GM12873 (cell line): ENCODE data around the gene RAB10.

Experiments
- TF ChIP-seq, protein P1 (sequence below): IDR thresholded peaks from 2 replicates; pipeline ENCODE4 v1.5.1; 2012; ENCODE audit warnings: low read depth, mild to moderate bottlenecking, moderate library complexity, low read length, control low read depth; ENCODE audit not compliant: insufficient read depth; ENCODE audit errors: missing control alignments

Gene RAB10

DNA sequence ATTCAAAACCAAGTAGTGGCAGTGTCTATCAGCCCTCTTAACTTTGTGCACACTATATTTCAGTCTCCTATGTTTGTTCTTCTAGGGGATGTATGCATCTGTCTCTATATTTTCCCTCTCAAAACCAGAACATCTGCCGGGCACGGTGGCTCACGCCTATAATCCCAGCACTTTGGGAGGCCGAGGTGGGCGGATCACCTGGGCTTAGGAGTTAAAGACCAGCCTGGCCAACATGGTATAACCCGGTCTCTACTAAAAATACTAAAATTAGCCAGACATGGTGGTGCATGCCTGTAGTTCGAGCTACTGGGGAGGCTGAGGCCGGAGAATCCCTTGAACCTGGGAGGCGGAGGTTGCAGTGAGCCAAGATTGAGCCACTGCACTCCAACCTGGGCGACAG, 129.1 kb downstream of the RAB10 start:
- TF ChIP-seq, protein P1, sequence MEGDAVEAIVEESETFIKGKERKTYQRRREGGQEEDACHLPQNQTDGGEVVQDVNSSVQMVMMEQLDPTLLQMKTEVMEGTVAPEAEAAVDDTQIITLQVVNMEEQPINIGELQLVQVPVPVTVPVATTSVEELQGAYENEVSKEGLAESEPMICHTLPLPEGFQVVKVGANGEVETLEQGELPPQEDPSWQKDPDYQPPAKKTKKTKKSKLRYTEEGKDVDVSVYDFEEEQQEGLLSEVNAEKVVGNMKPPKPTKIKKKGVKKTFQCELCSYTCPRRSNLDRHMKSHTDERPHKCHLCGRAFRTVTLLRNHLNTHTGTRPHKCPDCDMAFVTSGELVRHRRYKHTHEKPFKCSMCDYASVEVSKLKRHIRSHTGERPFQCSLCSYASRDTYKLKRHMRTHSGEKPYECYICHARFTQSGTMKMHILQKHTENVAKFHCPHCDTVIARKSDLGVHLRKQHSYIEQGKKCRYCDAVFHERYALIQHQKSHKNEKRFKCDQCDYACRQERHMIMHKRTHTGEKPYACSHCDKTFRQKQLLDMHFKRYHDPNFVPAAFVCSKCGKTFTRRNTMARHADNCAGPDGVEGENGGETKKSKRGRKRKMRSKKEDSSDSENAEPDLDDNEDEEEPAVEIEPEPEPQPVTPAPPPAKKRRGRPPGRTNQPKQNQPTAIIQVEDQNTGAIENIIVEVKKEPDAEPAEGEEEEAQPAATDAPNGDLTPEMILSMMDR: no peak

DNA sequence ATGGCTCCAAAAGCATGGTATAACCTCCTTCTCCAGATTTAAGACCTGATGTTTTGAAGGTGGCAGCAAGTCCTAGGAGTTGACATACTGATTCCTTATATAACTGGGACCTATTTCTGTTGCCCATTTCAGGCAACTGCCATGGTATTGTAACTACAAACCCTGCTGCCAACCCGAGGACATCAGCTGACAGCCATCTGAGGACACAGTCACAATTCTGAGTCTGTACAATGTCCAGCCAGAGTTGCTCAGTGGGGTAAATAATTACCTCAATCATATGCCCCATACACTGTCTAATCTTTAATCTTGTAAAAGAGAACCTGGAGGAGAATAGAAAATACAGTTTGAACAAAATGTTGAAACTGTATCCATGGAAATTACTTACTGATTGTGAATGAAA, 130.3 kb downstream of the RAB10 start:
- TF ChIP-seq, protein P1: no peak

DNA sequence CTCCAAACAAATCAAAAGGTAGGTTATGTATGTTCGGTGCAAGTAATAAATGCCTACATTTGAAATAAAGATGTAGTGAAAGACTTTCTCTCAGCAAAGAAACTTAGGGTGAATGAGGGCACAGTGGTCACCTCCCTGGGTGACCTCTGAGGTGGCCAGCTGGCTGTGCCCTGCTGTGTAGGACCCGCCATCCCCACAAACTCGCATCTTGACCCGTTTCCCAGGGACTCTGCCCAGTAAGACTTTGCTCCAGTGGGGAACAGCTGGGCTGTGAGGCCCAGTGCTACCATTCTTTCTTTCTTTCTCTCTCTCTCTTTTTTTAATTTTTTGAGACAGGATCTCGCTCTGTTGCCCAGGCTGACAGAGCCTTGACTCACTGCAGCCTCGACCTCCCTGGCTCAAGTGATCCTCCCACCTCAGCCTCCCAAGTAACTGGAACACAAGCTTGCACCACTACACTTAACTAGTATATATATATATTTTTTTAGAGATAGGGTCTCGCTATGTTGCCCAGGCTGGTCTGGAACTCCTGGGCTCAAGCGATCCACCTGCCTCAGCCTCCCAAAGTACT, 130.8 kb downstream of the RAB10 start:
- TF ChIP-seq, protein P1: no peak

DNA sequence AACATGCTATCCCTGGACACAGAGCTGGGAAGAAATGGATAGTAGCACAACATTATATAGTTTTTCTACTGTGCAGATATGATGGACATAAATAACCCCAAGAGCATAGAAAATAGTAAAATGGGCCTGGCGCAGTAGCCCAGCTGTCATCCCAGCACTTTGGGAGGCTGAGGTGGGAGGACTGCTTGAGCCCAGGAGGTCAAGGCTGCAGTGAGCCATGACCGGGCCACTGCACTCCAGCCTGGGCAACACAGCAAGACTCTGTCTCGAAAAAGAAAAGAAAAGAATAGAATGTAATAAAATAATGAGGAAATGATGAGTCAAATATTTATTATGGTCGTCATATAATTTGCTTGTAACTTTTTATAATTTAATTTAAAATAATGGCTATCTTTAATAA, 131.5 kb downstream of the RAB10 start:
- TF ChIP-seq, protein P1: no peak

DNA sequence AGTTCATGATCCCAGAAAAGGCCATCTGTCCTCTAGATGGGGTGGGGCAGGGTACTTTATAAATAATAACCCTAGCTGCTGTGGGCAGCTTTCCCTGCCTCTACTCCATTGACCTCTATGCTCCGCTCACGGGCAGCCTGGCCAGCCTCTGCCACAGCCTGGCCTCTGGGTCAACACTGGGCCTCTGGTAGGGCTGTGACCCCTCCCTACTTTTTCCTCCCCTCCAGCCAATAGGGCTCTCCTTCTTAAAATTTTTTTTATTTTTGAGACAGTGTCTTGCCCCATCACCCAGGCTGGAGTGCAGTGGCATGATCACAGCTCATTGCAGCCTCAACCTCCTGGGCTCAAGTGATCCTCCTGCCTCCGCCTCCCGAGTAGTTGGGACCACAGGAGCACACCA, 134.9 kb downstream of the RAB10 start:
- TF ChIP-seq, protein P1: no peak

DNA sequence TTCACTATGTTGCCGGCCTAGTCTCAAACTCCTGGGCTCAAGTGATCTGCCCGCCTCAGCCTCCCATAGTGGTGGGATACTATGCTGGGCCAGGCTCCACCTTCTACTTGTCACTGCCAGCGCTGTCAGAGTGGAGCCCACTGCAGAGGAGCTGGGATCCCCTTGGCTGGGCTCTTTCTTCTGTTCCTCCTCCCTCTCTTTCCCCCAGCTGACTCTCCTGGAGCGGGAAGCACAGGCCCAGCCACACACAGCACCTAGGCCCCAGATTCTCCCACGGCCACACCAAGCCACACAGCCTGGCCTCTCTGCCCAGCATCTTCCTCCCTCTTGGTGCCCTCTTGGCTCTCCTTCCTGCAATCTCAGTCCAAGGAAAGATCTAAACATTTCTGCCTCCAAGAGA, 135.3 kb downstream of the RAB10 start:
- TF ChIP-seq, protein P1: no peak

DNA sequence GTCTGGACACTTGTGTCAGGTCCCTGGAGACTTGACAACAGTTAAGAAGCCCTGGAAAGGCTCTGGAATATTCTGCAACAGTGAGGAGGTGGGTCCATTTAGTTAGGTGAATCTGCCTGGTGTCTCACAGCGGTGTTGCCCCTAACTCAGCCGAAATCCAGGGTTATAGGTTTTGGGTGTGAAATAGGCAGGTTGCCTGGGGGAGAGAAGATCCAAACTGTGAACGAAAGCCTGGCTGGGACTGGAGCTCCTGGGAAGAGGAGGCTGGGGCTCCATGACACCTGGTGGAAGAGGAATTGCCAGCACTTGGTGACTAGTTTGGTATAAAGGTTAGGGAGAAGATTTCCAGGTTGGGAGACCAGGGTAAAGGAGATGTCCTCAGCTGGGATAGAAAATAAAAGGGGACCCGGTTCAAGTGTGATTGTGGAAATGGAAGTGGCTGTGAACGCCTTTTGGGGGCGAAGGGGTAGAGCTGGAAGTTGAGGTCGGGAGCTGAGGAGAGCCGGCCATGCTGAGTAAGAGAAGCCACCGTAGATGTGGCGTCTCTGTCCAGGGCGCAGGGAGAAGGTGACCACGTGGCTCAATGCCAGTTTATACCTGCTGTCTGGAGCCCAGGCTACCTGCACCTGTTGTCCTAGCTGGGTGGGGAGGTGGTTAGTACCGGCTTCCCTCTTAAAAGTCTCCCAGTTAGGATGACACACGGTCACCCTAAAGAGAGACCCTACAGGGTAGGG, 136.0 kb downstream of the RAB10 start:
- TF ChIP-seq, protein P1: no peak
